GM12872 (cell line): ENCODE data around the gene FAM76A.

Experiments
- CTCF ChIP-seq: IDR thresholded peaks from 3 replicates; pipeline ENCODE4 v1.5.1; 2011; ENCODE audit warnings: low read depth, mild to moderate bottlenecking, low read length, moderate library complexity; ENCODE audit not compliant: insufficient read depth

Gene FAM76A

DNA sequence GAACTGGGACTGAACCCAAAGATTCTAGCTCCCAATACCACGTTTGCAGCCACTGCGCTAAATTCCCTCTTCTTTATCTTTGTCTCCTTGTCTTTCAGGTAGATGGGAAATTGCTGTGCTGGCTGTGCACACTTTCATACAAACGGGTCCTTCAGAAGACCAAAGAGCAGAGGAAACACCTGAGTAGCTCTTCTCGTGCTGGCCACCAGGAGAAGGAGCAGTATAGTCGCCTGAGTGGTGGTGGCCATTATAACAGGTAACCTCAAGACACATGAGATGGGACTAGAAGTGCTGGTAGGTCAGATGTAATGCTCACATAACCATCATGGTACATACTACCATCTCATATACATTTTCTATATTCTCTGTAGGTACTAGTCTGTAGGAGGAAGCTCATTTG lies 18.8 kb downstream of the FAM76A start:
- TF ChIP-seq CTCF = 0 out of 3 replicates have a peak, but pooled peaks have one; percentile 8

- TF ChIP-seq CTCF = no peak
These were observed 19.7 kb downstream of the FAM76A start for GRCh38 chr1:27745466-27745865.

DNA sequence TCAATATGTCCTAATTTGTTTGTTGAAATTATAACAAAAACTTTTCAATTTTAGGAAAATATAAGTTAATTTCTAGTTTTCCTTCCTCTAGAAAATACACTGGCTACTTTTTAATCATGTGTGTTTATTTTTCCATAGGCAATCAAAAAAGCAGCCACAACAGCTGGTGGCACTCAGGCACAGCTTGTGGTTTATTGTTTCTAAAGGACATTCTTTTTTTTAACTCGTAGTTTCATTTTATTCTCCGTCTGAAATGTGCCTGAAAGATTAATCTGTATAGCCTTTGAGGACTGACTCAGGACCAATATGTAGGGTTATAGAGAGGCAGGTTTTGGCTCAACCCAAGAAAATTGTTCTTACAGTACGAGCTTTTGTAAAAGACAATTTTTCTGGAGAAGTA lies 26.6 kb downstream of the FAM76A start:
- no peak for TF ChIP-seq CTCF

DNA sequence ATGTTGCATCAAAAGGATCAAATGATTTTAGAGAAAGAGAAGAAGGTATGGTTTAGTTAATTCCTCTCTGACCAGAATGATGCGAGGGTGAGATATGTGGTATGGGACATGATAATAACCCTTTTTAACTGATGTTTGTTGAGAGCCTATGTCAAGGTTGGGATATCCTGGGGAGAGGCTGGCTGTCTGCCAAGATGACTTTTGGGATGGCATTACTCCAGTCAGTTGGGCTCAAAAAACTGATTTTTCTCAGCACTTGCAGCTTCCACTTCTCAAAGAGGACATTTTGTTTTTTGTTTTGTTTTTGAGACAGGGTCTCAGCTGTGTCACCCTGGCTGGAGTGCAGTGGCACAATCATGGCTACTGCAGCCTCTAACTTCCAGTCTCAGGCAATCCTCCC lies 29.5 kb downstream of the FAM76A start:
- no peak for TF ChIP-seq CTCF

DNA sequence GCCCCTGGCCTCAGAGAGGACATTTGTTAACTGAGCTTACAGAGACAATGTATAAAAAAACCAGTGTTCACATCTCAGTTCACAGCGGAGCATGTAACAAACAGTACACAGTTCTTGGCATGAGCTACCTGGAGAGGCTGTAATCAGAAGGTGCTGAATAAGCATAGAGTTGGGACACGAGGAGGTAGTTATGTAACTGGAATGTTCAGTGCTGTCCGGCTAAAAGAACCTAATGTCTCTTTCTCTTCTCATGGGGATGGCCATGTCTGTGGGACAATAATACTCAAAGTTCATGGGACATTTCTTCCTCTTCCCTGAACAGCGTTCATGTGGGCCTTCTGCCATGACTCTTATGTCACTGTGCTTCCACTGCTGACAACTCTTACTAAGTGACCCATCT lies 30.1 kb downstream of the FAM76A start:
- no peak for TF ChIP-seq CTCF

GRCh38 chr1:27759236-27759635 lies 33.5 kb downstream of the FAM76A start:
- TF ChIP-seq CTCF = no peak

- no peak for TF ChIP-seq CTCF
These were observed 34.7 kb downstream of the FAM76A start for GRCh38 chr1:27760426-27760825.

DNA sequence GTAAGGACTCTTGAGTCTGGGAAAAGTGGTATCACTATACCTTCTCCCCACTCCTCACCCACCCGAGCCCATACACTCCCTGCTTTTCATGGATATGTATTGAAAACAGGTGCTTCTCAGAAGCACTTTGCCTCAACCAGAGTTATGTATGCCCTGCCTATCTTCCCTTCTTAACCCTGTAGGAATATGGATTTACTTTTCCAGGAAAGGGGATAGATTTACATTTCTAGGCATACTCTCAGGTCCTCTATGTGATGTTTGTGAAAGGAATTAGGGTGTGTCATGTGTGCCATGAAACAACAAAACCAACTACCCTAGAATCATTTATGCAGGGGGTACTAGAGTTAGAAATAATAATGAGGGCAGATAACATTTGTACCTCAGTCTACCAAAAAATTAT lies 36.3 kb downstream of the FAM76A start:
- no peak for TF ChIP-seq CTCF
